ENCODE data around the gene FAM76B.
"Not testable (repeated sequence)": the region's sequence is repeated elsewhere in the genome, so short reads cannot be mapped to it uniquely, and the experiment has no call there.

The FAM76B gene

GRCh38 chr11:95789506-95790122 is at the start of gene FAM76B:
Gene FAM76B, minus strand, starts transcription at chr11:95789782. Its CDS starts 304 bp downstream, at chr11:95789478.
- peak; percentile 99 for DNase-seq

GRCh38 chr11:95835768-95836488 is 46.3 kb upstream of the FAM76B start:
- peak; percentile 53 for DNase-seq

GRCh38 chr11:95835351-95835750 is 45.8 kb upstream of the FAM76B start:
- DNase-seq, result no peak

- no peak for DNase-seq
Observed at GRCh38 chr11:95833378-95833777, 43.8 kb upstream of the FAM76B start.

GRCh38 chr11:95832763-95833162 is 43.2 kb upstream of the FAM76B start:
- DNase-seq, result no peak

- DNase-seq, result no peak
Observed at GRCh38 chr11:95831198-95831883, 41.8 kb upstream of the FAM76B start.

DNA sequence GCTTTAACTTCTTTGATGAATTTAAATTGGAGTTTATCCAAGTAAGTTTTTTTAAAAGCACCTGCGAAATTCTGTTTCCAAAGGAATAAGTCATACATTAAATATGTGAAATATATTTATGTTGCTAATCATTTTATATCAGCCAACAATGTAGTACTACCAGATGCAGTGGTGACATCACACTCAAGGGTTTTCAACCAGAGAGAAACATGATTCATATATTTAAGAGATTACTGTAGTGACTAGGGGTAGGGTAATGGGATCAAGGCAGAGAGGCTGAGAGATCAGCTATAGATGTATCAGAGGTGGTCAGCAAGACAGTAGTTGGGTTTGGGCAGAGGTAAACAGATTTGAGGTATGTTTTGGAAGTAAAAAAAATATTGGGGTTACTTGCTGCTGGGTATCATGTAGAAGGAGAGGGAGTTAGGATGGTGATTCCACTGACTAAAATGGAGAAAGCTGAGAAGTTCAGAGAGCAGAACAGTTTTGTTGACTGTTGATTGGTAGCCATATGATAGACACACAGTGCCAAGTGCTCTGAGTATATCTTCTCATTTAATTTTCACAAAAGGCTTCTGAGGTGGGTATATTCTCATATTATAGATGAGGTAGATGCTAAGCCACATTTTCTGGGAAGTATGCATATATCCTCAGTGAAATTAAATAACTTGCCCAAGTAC is 40.1 kb upstream of the FAM76B start:
- no peak for DNase-seq

DNA sequence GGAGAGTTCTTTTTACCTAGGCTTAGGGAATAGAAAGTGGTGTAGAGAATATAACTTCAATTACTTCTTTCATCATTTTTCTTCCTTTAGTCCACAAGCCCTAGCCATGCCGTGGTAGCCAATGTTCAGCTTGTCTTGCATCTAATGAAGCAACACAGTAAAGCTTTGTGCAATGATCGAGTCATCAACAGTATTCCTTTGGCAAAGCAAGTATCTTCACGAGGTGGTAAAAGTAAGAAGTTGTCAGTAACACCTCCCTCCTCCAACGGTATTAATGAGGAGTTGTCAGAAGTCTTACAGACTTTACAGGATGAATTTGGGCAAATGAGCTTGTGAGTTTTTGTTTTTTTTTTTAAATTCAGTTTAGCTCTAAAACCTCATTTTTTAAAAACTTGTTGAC is 38.1 kb upstream of the FAM76B start:
- no peak for DNase-seq

DNA sequence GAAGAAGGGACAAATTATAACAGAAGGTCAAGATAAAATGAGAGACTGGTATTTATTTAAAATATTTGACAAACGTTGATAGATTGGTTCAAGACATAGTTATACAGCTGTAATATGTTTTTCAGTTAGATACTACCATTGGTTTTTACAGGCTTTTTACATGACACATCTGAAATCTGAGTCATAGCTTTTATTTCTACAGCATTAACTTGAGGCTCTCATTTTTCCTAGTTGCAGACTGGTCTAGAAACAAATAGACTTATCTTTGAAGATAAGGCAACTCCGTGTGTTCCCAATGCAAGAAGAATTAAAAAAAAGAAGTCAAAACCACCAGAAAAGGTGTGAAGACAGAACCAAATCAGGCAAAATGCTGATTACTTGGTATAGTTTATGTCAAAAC is 32.1 kb upstream of the FAM76B start:
- DNase-seq, result no peak

- no peak for DNase-seq
Observed at GRCh38 chr11:95816037-95816436, 26.5 kb upstream of the FAM76B start.

- not testable (repeated sequence) for DNase-seq
Observed at GRCh38 chr11:95811052-95811451, 21.5 kb upstream of the FAM76B start.

DNA sequence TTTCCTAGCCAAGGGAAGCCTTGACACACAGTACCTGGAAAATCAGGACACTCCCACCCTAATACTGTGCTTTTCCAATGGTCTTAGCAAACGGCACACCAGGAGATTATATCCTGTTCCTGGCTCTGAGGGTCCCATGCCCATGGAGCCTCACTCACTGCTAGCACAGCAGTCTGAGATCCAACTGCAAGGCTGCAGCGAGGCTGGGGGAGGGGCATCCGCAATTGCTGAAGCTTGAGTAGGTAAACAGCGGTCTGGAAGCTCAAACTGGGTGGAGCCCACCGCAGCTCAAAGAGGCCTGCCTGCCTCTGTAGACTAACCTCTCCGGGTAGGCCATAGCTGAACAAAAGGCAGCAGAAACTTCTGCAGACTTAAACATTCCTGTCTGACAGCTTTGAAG is 16.9 kb upstream of the FAM76B start:
- DNase-seq, result not testable (repeated sequence)

DNA sequence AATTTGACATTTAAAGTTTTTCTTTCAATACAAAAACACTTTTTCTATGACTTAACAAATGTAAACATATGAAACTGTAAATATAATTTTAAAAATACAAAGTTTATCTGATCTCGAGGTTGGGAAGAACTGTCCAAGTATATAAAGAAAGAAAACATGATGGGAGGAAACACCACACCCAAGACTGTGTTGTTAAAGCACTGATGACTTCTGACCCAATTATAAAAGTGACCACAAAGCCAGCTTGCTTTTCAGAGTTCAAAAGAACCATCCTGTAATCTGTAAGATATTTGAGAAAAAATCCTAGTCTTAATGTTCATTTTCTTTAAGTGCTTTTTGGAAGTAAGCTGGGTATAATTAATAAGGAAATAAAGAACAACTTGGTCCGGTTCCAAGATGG is 16.3 kb upstream of the FAM76B start:
- DNase-seq, result no peak

GRCh38 chr11:95803973-95804372 is 14.4 kb upstream of the FAM76B start:
- no peak for DNase-seq

DNA sequence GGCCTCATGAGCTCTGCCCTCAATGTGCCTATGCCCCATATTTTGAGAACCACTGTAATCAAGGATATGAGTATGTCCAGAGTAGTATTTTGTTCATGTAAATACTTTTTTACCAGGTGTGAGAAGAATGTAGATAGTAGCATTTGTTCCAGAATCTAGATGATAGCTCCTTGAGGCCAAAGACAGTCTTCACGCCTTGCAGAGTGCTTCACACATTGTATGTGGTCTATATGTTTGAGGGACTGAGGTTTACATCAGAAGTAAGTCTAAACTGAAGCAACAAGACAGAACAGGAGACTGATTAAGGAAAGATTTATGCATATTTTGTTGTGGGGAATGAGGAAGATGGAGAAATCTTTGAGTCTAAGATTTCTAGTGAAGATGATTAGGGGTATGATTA is 13.2 kb upstream of the FAM76B start:
- DNase-seq, result no peak

GRCh38 chr11:95800438-95800837 is 10.9 kb upstream of the FAM76B start:
- DNase-seq, result no peak

DNA sequence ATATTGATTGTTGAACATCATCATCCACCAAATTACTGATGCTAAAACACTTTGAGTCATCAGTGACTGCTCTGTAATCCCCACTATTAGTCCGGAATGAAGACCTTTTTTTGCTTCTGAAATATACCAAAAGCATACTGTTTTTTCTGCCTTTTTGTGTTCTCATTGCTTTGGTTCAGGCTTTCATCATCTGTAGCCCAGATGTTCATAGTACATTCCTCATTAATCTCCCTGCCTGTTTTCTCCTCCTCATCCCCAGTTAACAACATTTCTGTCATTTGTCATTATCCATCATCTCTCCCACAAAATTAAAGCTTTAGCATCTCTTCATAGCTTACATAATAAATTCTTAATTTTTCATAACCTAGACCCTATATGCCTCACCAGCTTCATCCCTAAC is 10.0 kb upstream of the FAM76B start:
- no peak for DNase-seq

DNA sequence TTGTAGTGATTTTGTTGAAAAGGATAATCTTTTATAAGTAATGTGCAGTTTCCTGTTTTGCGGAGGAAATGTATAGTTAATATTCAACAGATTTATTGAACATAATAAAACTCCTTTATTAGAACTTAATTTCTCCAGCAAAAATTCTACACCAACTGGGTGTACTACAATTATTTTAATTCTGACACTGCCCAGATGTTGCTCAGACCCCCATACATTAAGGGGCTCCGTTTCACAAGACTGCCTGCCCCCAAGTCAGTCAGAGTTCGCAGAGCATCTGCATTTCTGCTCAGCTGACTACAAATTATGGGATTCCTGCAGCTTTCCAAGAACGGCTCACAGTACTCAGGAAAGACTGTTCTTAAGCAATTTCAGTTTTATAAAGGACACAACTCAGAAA is 6.9 kb upstream of the FAM76B start:
- DNase-seq, result no peak

- no peak for DNase-seq
Observed at GRCh38 chr11:95795627-95796295, 6.2 kb upstream of the FAM76B start.

DNA sequence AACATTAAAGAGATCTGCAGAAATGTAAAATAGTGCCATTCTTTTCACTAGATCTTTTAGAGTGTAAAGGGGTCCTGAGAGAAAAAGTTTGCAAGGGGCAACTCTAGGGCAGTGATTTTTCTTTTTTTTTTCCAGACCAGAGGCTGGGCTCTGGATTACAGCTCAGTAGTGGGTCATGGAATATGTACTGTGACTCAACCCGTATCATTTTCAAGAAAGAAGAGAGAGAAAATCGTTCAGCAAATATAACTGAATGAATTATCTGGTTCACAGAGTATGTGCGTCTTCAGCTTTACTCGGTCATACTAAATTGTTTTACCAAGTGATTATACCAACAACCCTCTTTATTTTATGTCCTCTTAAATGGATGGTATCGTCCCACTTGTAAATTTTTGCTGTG is 4.5 kb upstream of the FAM76B start:
- no peak for DNase-seq

DNA sequence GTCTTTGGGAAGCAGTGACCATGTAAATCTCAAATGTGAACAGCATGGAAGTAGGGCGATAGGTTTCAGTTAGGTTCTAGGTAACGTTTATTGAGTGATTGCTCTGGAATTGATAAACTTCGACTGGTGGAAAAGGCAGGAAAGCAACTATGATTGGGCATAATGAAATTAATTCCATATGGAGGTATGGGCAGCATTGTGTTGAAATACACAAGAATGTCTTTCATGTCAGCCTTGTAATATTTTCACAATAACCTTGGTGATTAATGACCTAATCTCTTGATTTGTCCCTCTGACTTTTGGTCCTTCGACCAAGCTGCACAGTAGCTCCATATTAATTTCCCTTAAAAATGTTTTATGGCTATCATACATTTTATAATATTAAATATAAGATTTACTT is 3.5 kb upstream of the FAM76B start:
- DNase-seq, result no peak

DNA sequence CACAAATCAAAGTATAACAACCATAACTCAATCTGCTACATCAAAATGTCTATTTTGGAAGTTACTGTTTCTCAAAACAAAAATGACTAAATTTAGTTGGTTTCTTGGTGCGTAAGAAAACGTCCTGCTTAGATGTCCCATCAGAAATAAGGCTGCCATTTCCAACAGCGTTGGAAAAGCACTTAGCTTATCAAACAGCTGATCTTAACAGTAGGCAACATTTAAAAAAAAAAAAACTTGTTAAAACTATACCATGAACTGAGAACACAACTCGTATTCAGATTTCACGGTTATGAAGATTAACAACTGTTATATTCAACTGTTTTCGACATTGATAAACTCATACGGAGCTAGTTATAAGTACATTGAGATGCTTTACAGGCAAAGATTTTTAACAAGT is 3.1 kb upstream of the FAM76B start:
- DNase-seq, result no peak

- DNase-seq, result no peak
Observed at GRCh38 chr11:95792200-95792599, 2.6 kb upstream of the FAM76B start.
